GM19193 (cell line): Measurements from ENCODE around the gene PCDH9.

Source experiments
- POLR2A ChIP-seq: IDR thresholded peaks from 4 replicates; pipeline ENCODE4 v1.6.1; 2011; ENCODE audit not compliant: insufficient read depth, insufficient read length; ENCODE audit errors: extremely low read depth

Gene PCDH9

DNA sequence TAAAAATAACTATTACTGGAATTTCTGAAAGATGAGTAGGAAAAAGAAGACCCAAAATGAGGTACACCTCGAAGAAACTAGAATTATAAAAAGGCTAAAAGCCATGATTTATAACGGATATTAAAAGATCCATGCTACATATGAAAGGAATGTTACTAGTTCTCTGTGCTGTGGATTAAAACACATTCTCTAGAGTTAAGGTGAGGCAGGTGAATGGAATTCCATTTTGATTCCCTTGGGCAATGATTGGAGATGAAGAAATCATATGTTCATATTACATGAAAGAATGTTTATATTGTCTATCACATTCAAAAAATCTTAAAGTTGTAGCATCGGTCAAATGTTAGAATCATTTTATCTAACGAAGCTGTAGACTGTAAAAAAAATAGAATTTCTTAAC, 783.7 kb downstream of the PCDH9 start:
- no peak for TF ChIP-seq POLR2A

DNA sequence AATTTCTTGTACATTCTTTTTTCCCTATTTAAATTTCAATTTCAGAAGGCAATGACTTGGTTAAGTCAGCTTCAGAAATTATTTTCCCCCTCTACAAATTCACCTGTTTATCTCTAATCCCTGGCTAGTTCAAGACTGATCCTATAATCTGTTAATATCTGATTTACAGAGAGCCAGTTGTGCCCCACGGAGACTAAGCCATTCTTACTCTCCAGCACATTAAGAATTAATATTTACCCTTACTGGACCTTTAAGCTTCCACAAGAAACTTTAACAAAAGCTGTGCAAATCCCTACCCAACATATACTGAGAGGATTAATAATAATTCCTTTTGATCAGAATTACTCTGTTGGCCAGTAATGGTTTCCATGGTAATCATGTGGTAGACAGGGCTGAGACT, 786.2 kb downstream of the PCDH9 start:
- no peak for TF ChIP-seq POLR2A

DNA sequence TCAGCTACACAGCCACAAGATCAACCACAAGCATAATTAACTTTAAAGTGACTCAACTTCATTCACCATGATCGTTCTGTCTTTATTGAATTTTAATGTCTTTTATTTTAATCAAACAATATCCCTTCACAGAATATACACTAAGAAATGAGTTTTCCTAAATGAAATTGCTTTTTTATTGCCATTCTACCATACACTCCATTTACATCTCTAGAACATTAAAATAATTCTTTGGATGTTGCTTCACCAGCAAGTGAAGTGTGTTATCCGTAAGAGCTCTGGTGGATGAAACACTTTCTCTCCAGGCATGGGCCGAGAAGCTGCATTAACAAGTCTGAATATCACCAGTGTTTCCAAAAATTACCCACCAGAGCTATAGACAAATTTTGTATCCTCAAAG, 789.2 kb downstream of the PCDH9 start:
- TF ChIP-seq POLR2A, result no peak

DNA sequence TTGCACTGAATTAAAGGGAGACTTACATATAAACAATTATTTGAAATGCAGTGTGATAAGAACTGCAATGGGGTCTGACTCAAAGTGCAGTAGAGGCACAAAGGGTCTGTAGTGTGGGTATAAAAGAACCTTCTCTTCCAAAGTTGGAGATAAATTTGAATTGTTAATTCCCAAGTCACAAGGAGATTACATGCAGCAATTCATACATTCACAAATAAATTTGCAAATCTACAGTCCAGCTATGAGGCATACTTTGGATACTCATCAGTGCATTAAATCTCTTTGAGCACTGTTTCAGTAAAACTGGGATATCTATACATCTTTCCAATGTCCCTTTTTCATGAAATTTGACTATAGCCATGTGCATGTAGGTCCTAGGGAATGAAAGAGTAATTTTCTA, 799.4 kb downstream of the PCDH9 start:
- TF ChIP-seq POLR2A, result no peak

DNA sequence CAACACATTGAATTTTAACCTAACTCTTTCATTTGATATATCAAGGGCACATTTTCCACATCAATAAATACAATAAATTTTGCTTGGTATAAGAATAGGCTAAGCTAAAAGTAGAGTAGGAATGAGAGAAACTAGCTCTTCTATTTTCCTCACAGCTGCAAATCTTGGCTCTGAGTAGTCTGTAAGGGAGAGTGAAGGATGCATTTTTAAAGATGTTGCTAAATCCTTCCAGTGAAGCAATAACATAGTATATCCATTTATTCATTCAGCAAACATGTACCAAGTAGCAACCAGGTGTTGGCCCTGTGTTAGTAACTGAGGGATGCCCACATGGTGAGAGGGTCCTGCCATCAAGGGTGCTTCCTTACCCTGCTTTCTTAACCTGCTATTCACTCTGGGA, 799.9 kb downstream of the PCDH9 start:
- TF ChIP-seq POLR2A, result no peak

DNA sequence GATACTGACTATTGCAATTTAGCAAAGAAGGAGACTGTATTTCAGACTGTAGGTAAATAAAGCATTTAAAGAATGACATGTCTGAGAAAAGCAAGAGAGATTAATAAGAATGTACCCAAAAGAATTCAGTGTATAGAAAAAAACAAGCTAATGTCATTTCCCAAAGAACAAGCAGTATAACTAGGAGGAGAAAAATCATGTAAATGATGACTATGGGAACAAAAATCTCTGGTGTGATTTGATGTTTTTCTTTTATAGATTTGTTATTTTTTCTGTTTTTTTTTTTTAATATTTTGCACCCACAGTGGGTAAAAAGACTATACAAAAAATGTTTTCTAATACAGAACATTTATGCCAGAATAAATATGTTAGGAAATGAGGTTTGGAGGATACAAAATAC, 801.0 kb downstream of the PCDH9 start:
- TF ChIP-seq POLR2A, result no peak

DNA sequence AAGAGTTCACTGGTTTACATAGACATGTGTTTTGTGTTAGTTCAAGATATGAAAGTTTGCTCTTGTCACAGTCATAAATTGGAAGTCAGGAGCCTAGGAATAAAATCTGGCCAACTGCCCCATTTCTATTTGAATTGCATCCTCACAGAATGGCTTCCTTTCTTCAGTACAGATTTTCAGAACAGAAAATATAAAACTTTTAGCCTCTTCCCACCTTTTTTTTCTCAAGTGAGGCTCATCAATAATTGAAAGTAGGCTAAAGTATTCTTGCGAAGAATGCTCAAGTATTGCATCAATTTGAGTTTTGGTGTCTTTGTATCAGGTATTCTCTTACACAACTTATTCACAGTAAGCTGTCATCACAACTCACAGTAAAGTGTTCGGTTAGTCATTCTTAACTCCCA, 802.7 kb downstream of the PCDH9 start:
- TF ChIP-seq POLR2A, result no peak

DNA sequence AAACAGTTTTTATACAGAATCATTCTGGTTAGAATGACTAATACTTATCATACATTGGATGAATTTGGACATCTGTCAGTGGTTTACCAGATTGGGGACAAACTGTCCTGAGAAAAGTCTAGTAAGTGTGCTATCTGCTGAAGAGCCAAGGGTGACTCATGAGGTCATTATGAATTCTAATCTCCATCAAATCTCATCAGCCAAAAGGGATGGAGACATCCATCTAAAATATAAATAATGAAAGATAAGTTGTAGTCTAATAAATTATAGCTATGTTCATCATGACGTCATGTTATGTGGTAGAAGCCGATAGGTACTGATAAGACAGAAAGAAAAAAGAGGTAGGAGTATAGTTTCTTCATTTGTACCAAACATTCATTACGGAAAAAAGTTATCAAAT, 804.4 kb downstream of the PCDH9 start:
- no peak for TF ChIP-seq POLR2A

DNA sequence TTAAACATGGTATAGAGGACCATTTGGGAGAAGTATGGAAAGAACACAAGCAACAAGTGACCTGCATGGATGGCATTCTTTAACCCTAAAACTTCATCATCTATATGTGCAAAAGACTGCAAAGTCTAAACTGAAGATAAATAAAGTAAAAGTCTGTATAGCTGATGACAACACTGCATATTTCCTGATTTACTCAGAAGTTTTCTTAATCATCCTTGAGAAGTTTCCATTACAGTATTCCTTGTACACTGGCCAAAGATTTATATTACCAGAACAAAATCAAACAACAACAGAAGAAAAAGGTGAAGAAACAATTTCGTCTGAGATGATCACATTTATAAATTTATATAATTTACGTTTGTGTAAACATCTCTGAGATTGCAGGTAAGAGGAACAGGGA, 805.7 kb downstream of the PCDH9 start:
- TF ChIP-seq POLR2A, result no peak

DNA sequence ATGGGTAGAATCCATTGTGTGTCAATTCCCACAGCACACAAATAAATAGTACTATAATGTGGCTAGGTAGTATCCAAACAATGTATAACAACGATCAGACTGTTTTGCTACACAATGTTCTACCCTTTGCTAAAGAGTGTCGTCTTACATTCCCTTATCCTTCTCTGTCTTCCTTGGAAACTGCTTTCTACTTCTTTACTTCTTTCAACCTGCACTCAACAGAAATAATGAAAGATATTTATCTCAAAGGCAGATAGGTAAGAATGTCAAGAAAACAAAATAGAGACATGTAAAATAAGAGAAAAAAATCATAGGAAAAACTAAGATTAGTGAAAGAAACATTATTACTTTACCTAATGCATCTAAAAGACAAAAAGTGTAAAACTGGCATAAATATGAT, 814.7 kb downstream of the PCDH9 start:
- no peak for TF ChIP-seq POLR2A

DNA sequence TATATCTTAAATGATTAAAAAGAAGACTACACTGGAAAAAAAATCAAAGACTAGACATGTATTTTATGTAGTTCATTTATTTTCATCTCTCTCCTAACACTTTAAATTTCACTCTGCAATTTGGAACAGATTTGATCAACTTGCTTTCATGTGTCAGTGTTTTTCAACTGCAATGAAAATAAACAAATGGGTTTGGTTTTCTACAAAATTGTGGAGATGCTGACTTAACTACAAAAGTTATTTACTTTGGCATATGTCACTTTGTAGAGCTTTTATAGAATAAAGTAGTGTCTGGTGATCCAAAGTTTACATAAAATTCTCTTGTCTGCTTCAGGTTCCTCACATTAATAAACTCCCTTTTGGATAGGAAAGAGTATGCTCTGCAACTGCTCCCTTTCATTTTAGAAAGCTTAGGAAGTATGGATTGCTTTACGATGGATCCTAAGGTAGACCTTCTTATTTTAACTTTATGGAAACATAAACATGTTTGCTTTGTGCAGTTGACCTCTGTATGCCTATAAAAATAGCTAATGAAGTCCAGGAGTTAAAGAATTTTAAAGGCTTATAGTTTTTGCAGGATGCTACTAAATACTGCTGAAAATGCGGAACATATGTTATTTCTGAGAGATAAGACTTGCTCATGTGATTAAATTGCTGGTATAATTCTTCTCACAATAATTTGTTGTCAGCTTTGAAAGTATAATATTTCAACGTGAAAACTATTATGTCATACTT, 815.9 kb downstream of the PCDH9 start:
- TF ChIP-seq POLR2A, result no peak

DNA sequence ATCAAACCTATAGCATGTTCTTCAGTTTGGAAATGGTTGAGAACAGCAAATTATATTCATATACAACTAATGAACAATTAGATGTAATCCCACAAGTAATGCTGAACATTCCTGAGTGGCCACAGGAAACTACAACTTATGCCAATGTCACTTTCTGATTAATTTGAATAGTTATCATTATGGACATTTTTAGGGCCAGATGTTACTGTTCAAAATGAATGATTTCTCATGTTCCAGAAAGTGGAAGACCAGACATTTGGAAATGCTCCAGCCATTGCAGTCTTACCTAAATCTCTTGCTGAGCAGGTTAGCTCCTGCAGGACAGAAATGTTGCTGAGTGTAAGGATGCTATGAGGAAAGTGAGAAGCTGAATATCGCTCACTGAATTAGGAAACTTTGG, 819.8 kb downstream of the PCDH9 start:
- TF ChIP-seq POLR2A, result no peak

DNA sequence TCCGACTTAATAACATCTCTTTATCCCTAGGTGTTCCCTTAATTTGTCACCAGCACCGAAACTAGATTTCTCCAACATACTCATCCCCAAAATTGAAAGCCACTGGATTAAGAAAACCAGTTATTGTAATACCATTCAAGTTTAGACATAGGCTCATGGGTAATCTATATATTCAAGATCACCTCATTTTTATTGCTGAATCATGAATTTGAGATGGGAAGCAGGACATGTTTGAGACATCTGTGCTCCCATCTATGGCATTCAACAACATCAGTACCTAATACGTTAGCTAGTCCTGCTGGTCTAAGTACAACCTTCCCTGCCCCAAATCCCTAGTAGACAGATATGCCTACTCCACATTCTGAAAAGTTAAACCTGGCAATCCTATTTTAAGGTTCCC, 820.6 kb downstream of the PCDH9 start:
- TF ChIP-seq POLR2A, result no peak

DNA sequence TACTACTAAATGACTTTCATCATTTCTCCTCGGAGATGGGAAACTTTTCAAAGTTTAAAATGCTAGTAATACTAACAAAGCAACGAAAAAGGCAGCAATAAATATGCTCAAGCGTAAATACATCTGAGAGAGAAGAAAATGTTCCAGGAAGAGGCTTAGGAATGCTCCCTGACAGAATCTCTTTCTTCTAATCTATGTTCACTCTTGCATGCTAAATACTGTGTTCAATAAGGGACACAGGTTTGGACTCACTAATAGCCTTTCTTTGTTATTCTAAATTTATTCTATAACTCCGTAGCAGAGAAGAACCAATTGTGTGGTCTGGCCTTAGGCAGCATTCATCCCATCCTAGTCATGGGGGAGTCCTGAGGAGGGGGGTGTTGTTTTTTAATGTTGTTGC, 823.0 kb downstream of the PCDH9 start:
- no peak for TF ChIP-seq POLR2A

DNA sequence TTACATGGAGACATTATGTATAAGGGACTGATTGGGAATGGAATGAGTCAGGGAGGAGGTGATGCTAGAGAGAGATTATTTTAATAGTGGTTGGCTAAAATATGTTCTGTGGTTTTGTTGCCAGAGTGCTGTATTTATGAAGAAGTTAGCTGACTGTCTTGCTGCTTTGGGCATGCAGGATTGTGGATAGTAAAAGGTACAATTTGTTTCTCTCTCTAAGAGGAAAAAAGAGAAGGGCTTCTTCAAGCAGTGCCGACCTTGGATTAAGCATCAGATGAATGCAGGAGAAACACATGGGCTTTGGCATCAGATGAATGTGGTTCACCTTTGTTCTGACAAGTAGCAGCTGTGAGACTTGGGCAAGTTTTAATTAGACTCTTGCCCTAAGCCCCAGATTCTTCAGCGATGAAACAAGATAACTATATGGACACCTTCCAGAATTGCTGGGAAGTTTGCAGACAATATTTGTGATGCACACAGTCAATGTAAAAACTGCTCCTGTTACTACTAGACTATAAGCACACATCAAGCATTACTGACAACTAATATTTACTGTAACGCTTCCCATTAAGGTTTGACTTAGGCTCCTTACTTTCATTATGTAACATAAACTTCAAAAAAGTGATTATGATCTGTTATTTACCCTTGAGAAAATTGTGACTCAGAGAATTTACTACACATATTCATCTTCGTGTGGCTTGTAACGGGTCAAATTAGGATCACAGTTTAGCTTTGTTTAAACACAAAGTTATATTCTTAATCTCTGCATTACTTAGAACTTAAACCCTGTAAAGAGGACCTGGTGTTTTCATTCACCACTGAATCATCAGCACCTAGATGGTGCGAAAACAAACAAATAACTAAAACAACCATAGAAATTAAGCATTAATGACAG, 824.0 kb downstream of the PCDH9 start:
- TF ChIP-seq POLR2A, result no peak

DNA sequence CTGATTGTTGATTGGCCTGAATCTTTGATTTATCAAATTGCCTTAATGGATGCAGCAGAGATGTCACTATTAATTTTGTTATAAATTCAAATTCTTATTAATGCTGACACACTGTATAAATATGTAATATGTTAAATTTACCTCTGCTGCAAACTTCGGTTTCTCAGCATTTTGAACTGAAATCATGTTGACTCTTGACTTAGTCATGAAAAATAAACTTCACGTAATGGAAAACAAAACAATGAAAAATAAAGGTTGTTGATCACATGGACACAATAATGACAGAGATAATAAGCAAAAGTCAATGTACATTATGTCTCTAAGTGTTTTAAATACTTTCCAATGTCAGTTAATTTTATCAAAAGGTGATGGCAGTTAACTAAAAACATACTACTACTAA, 827.6 kb downstream of the PCDH9 start:
- TF ChIP-seq POLR2A, result no peak
